Osteoblast (primary cell): ENCODE data around the gene RUFY4. TPM values are rescaled to one million over a fixed set of nuclear protein-coding genes. Genes with fewer than 3 reads are reported as not detected.
"Not testable (repeated sequence)": the region's sequence is repeated elsewhere in the genome, so short reads cannot be mapped to it uniquely, and the experiment has no call there.

ENCODE experiments used
- DNase-seq: peaks from one replicate; pipeline ENCODE4 v3.0.0; 2011; ENCODE audit warnings: low spot score, mixed read lengths; ENCODE audit not compliant: insufficient read length; ENCODE audit errors: missing footprints
- H2AFZ ChIP-seq: 2 replicates; pipeline ENCODE4 v1.6.0; 2011; ENCODE audit warnings: mild to moderate bottlenecking, low read length
- H3K27ac ChIP-seq: 2 replicates; pipeline ENCODE4 v1.5.1; 2011; ENCODE audit warnings: mild to moderate bottlenecking, low read depth, low read length, moderate library complexity
- H3K27me3 ChIP-seq: 2 replicates; pipeline ENCODE4 v1.6.0; 2012; ENCODE audit warnings: mild to moderate bottlenecking, control low read depth, inconsistent platforms, low read length, moderate library complexity; ENCODE audit not compliant: insufficient read depth
- H3K36me3 ChIP-seq: 2 replicates; pipeline ENCODE4 v1.5.1; 2011; ENCODE audit warnings: mild to moderate bottlenecking, low read length, control low read depth, moderate library complexity; ENCODE audit not compliant: insufficient read depth
- H3K4me1 ChIP-seq: 2 replicates; pipeline ENCODE4 v1.5.1; 2011; ENCODE audit warnings: mild to moderate bottlenecking, low read length, control low read depth, moderate library complexity; ENCODE audit not compliant: insufficient read depth
- H3K4me2 ChIP-seq: 2 replicates; pipeline ENCODE4 v1.6.0; 2011; ENCODE audit warnings: mild to moderate bottlenecking, low read length; ENCODE audit not compliant: insufficient read depth
- H3K4me3 ChIP-seq: fragments of 200-600 bp; sonication (generic); 3 replicates; pipeline ENCODE4 v1.5.1; 2012; ENCODE audit warnings: mild to moderate bottlenecking, low read length, inconsistent platforms; ENCODE audit not compliant: insufficient read depth
- H3K79me2 ChIP-seq: 2 replicates; pipeline ENCODE4 v1.6.0; 2012; ENCODE audit warnings: mild to moderate bottlenecking, low read length, control low read depth, inconsistent platforms; ENCODE audit not compliant: insufficient read depth
- H3K9me3 ChIP-seq: 2 replicates; pipeline ENCODE4 v1.5.1; 2011; ENCODE audit warnings: low read depth, low read length, control low read depth
- H4K20me1 ChIP-seq: 2 replicates; pipeline ENCODE4 v1.6.0; 2012; ENCODE audit warnings: mild to moderate bottlenecking, low read length, control low read depth; ENCODE audit not compliant: insufficient read depth
- CTCF ChIP-seq: IDR thresholded peaks from 2 replicates; pipeline ENCODE4 v1.5.1; 2011; ENCODE audit warnings: mild to moderate bottlenecking, low read depth, low read length, moderate library complexity; ENCODE audit errors: extremely low read depth
- total RNA-seq: library from RNA; depleted of rRNA; stranded (reverse); fragments of >200 nt; gene quantifications from 2 replicates; pipeline ENCODE4 v1.2.3, GENCODE V29; 2012

Gene RUFY4
- total RNA-seq, 1 donor, result not detected

- H3K36me3 ChIP-seq, result no peaks in the 10 kb centered on the region
- no peak overlapping the region for H3K4me2 ChIP-seq
- DNase-seq, result no peak
- no peaks in the 10 kb centered on the region for H3K4me1 ChIP-seq
- no peak overlapping the region for H3K27ac ChIP-seq
- H3K9me3 ChIP-seq, result no peaks in the 10 kb centered on the region
- H4K20me1 ChIP-seq, result no peaks in the 10 kb centered on the region
- H3K27me3 ChIP-seq, result peaks cover 52% of the 10 kb centered on the region
- H3K4me3 ChIP-seq, result no peak overlapping the region
- no peak overlapping the region for H2AFZ ChIP-seq
- TF ChIP-seq CTCF, result no peak
- H3K79me2 ChIP-seq, result no peaks in the 10 kb centered on the region
Observed at GRCh38 chr2:218043701-218044109, 25.3 kb upstream of the RUFY4 start.

GRCh38 chr2:218044599-218044998, 24.5 kb upstream of the RUFY4 start:
- H3K27me3 ChIP-seq, result peaks cover 48% of the 10 kb centered on the region
- not testable (repeated sequence) for H3K79me2 ChIP-seq, H3K4me3 ChIP-seq, H3K36me3 ChIP-seq, H4K20me1 ChIP-seq, H3K4me1 ChIP-seq, H2AFZ ChIP-seq, H3K9me3 ChIP-seq, H3K27ac ChIP-seq, DNase-seq, H3K4me2 ChIP-seq

- DNase-seq, result no peak
- no peak for TF ChIP-seq CTCF
Observed at GRCh38 chr2:218046238-218046637, 22.8 kb upstream of the RUFY4 start.

GRCh38 chr2:218047536-218048225, 21.4 kb upstream of the RUFY4 start:
- Histone ChIP-seq H3K27ac (no peak overlapping the region), H3K79me2 (no peaks in the 10 kb centered on the region), H3K4me1 (no peaks in the 10 kb centered on the region), H4K20me1 (no peaks in the 10 kb centered on the region), H2AFZ (no peak overlapping the region), H3K4me3 (no peak overlapping the region), H3K36me3 (no peaks in the 10 kb centered on the region), H3K9me3 (no peaks in the 10 kb centered on the region), H3K27me3 (peaks cover 43% of the 10 kb centered on the region), H3K4me2 (no peak overlapping the region)
- no peak for DNase-seq
- no peak for TF ChIP-seq CTCF

More at GRCh38 chr2:218046238-218046637, 22.8 kb upstream of the RUFY4 start:
- Histone ChIP-seq H2AFZ (no peak overlapping the region), H3K4me3 (no peak overlapping the region), H3K4me2 (no peak overlapping the region), H3K79me2 (no peaks in the 10 kb centered on the region), H4K20me1 (no peaks in the 10 kb centered on the region), H3K9me3 (no peaks in the 10 kb centered on the region), H3K36me3 (no peaks in the 10 kb centered on the region), H3K27ac (no peak overlapping the region), H3K4me1 (no peaks in the 10 kb centered on the region), H3K27me3 (peaks cover 45% of the 10 kb centered on the region)
